A549 (cell line): ENCODE data around the gene PTPRK. TPM values are rescaled to one million over a fixed set of nuclear protein-coding genes. Genes with fewer than 3 reads are reported as not detected.

ENCODE experiments used
- ATAC-seq, 2 experiments: fragments of 200-7000 bp in 1 of 2; fragments of >200 bp in 1 of 2; cut with Nextera tagmentation in 1 of 2; cut with Tn5 transposase in 1 of 2; 3 replicates each; pipeline versions ENCODE4 v1.8.0 to v1.9.1; 2018 to 2020; ENCODE audit warnings: mild to moderate bottlenecking in 1 of 2, moderate library complexity in 1 of 2
- CTCF ChIA-PET: fragments of 300-600 bp; sonication (Branson Sonifier 250); formaldehyde crosslinking; extraction: SDS; loops from one replicate; lab custom pipeline; 2021; ENCODE audit warnings: antibody characterized with exemption, inconsistent platforms; lab: Yijun Ruan, JAX
- POLR2A ChIA-PET: fragments of 350-600 bp; formaldehyde crosslinking; extraction: SDS; loops from one replicate; lab custom pipeline; 2021; ENCODE audit warnings: antibody characterized with exemption, inconsistent platforms; lab: Yijun Ruan, JAX
- DNase-seq, 2 experiments: peaks; one replicate each; pipeline versions ENCODE4 v3.0.0 to v3.0.0-alpha.2; 2011 to 2016; ENCODE audit warnings: low read depth in 1 of 2, low spot score in 1 of 2
- FAIRE-seq: peaks from 2 replicates; lab custom pipeline; 2011; peaks lifted over from hg19 to GRCh38; lab: Jason Lieb, UNC
- H3K27ac ChIP-seq, 2 experiments: fragments of >200 bp; sonication (Bioruptor Twin); formaldehyde crosslinking; 3 replicates each; pipeline ENCODE4 v1.5.1; 2016 to 2017
- H3K4me1 ChIP-seq: fragments of >200 bp; sonication (Bioruptor Twin); formaldehyde crosslinking; 3 replicates; pipeline ENCODE4 v1.6.1; 2016
- H3K4me2 ChIP-seq: fragments of >200 bp; sonication (Bioruptor Twin); formaldehyde crosslinking; 3 replicates; pipeline ENCODE4 v1.6.1; 2016
- H3K4me3 ChIP-seq: fragments of >200 bp; sonication (Bioruptor Twin); formaldehyde crosslinking; 3 replicates; pipeline ENCODE4 v1.5.1; 2016
- H3K9me3 ChIP-seq: fragments of >200 bp; sonication (Bioruptor Twin); formaldehyde crosslinking; 3 replicates; pipeline ENCODE4 v1.6.1; 2016
- CBX2 ChIP-seq: fragments of 200-600 bp; sonication (generic); IDR thresholded peaks from 2 replicates; pipeline ENCODE4 v1.6.1; 2016; ENCODE audit warnings: low read depth, mild to moderate bottlenecking, borderline replicate concordance
- EHMT2 ChIP-seq: fragments of 200-600 bp; sonication (generic); IDR thresholded peaks from 2 replicates; pipeline ENCODE4 v1.6.1; 2016; ENCODE audit warnings: antibody characterized with exemption, low read depth, mild to moderate bottlenecking, moderate library complexity
- HOXB13 ChIP-seq: fragments of 250-450 bp; sonication (Bioruptor Pico); IDR thresholded peaks from 2 replicates; pipeline ENCODE4 v1.5.0; 2020; ENCODE audit warnings: low read depth, mild to moderate bottlenecking, moderate library complexity
- KDM5A ChIP-seq: fragments of 200-600 bp; sonication (generic); IDR thresholded peaks from 2 replicates; pipeline ENCODE4 v1.6.1; 2016; ENCODE audit warnings: antibody characterized with exemption, mild to moderate bottlenecking
- MYC ChIP-seq: IDR thresholded peaks from 2 replicates; pipeline ENCODE4 v1.6.1; 2012; ENCODE audit warnings: mild to moderate bottlenecking, inconsistent platforms, low read length, improper control_type of control experiment, borderline replicate concordance
- PBX3 ChIP-seq: IDR thresholded peaks from 2 replicates; pipeline ENCODE4 v1.6.1; 2012
- PHF8 ChIP-seq: fragments of 200-600 bp; sonication (generic); IDR thresholded peaks from 2 replicates; pipeline ENCODE4 v1.6.1; 2016; ENCODE audit warnings: low read depth, mild to moderate bottlenecking, antibody characterized with exemption, moderate library complexity, borderline replicate concordance
- REST ChIP-seq: fragments of 200-600 bp; sonication (generic); IDR thresholded peaks from 2 replicates; pipeline ENCODE4 v1.6.1; 2016; ENCODE audit warnings: antibody characterized with exemption, mild to moderate bottlenecking, moderate library complexity
- SMC3 ChIP-seq: fragments of >200 bp; sonication (Bioruptor Twin); formaldehyde crosslinking; IDR thresholded peaks from 3 replicates; pipeline ENCODE4 v1.6.1; 2018; ENCODE audit warnings: inconsistent platforms
- ZNF302 ChIP-seq: fragments of 250-450 bp; sonication (Bioruptor Pico); IDR thresholded peaks from 2 replicates; pipeline ENCODE4 v1.9.0; 2021; ENCODE audit warnings: inconsistent platforms, mild to moderate bottlenecking, moderate library complexity
- ZSCAN20 ChIP-seq: fragments of 250-450 bp; sonication (Bioruptor Pico); IDR thresholded peaks from 2 replicates; pipeline ENCODE4 v1.8.0; 2022; ENCODE audit warnings: mild to moderate bottlenecking, moderate library complexity
- WGBS: methylation state at CpG from one replicate; pipeline ENCODE4 v1.1.6; 2017; ENCODE audit errors: missing lambda C conversion rate; 5-methylcytosine and 5-hydroxymethylcytosine counted together
- polyA plus RNA-seq, 4 experiments: library from polyadenylated mRNA; depleted of rRNA in 3 of 4; stranded (reverse); fragments of >200 nt; fragmentation: RNase III in 1 of 4; extraction: RNeasy Plus Mini Kit Qiagen cat#74134 plus additional on column Dnase treatment in 1 of 4; gene quantifications; 2 replicates in 3 of 4; 3 replicates in 1 of 4; pipeline ENCODE4 v1.2.3, GENCODE V29; 2011 to 2017
- TF ChIP-seq, protein P1 (sequence below): fragments of >200 bp; sonication (Bioruptor Twin); formaldehyde crosslinking; IDR thresholded peaks from 3 replicates; pipeline ENCODE4 v1.5.1; 2016
- TF ChIP-seq, protein P2 (sequence below): fragments of 450-650 bp; IDR thresholded peaks from 2 replicates; pipeline ENCODE4 v1.6.1; 2014; ENCODE audit warnings: antibody characterized with exemption

The PTPRK gene
- polyA plus RNA-seq, 2 of the 4 experiments (the other 2 are of a cell fraction) = 14.4 to 16.1 TPM

DNA sequence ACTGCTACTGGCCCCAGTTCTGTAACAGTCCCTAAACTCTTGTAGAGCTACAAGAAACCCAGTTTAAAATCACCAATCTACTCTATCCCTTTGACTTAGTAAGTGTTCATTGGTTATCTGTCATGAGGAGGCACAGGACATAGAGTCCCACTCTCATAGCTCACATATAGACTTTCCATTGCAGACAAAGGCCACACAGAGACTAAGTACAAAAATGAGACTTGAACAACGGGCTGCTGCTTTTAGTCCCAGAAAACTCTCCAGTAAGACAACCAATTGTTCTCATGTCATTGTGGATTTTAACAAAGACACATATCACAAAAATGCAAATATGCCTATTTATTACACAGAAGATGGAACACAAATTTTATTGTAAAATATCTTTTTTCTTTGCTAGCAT is 197.4 kb downstream of the PTPRK start (continued):
- TF ChIP-seq, protein P1, sequence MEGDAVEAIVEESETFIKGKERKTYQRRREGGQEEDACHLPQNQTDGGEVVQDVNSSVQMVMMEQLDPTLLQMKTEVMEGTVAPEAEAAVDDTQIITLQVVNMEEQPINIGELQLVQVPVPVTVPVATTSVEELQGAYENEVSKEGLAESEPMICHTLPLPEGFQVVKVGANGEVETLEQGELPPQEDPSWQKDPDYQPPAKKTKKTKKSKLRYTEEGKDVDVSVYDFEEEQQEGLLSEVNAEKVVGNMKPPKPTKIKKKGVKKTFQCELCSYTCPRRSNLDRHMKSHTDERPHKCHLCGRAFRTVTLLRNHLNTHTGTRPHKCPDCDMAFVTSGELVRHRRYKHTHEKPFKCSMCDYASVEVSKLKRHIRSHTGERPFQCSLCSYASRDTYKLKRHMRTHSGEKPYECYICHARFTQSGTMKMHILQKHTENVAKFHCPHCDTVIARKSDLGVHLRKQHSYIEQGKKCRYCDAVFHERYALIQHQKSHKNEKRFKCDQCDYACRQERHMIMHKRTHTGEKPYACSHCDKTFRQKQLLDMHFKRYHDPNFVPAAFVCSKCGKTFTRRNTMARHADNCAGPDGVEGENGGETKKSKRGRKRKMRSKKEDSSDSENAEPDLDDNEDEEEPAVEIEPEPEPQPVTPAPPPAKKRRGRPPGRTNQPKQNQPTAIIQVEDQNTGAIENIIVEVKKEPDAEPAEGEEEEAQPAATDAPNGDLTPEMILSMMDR = no peak
- TF ChIP-seq EHMT2 = no peak
- no peak for TF ChIP-seq PBX3
- no peak for TF ChIP-seq SMC3
- TF ChIP-seq MYC = no peak
- TF ChIP-seq, all 56 proteins: peak for 0

- ChIA-PET CTCF (no interaction called here), POLR2A (no interaction called here)
- no peak overlapping the region for H3K4me3 ChIP-seq
- H3K4me2 ChIP-seq = no peak overlapping the region
- no peaks in the 10 kb centered on the region for H3K9me3 ChIP-seq
- ATAC-seq (no peak), FAIRE-seq (no peak), DNase-seq (no peak)
- TF ChIP-seq ZSCAN20 (CRISPR knock-in tag) (no peak), PHF8 (no peak), CBX2 (no peak), REST (no peak), ZNF302 (CRISPR knock-in tag) (no peak), KDM5A (no peak)
- TF ChIP-seq, protein P2, sequence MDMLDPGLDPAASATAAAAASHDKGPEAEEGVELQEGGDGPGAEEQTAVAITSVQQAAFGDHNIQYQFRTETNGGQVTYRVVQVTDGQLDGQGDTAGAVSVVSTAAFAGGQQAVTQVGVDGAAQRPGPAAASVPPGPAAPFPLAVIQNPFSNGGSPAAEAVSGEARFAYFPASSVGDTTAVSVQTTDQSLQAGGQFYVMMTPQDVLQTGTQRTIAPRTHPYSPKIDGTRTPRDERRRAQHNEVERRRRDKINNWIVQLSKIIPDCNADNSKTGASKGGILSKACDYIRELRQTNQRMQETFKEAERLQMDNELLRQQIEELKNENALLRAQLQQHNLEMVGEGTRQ = no peak
- WGBS = 90% methylated on average over 1 of the region's 1 CpG
- H3K27ac ChIP-seq = no peak overlapping the region
- no peaks in the 10 kb centered on the region for H3K4me1 ChIP-seq
Measured at GRCh38 chr6:128319946-128320345, 200.5 kb downstream of the PTPRK start.

DNA sequence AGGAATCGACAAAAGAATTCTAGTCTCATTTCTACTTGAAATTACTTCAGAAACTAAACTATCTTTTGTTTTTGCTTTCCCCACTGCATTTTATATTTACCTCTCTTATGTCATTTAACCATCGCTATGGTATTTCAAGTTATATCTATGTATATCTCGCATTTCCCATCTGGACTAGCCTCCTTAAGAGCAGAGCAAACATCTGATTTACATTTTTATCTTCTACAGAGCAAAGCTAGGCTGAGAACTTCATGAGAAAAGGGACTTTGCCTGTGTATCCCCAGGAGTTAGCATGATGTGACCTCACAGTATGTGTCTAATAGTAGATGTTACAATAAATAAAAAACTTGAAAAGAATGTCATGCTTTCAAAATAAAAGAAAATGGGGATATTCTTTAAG is 201.2 kb downstream of the PTPRK start:
- FAIRE-seq = no peak
- no peak overlapping the region for H3K4me2 ChIP-seq

More for the DNA sequence above, 201.2 kb downstream of the PTPRK start:
- no peak overlapping the region for H3K4me3 ChIP-seq
- H3K4me1 ChIP-seq = no peaks in the 10 kb centered on the region
- TF ChIP-seq MYC (no peak), HOXB13 (CRISPR knock-in tag) (no peak)
- H3K27ac ChIP-seq = no peak overlapping the region
- DNase-seq (no peak), ATAC-seq (no peak)
- H3K9me3 ChIP-seq = no peaks in the 10 kb centered on the region
- 93% methylated on average over 3 of the region's 3 CpGs for WGBS
- CTCF ChIA-PET = no interaction called here
- POLR2A ChIA-PET = no interaction called here
